B cell (primary cell): Measurements from ENCODE around the gene IKZF3. TPM values are rescaled to one million over a fixed set of nuclear protein-coding genes. Genes with fewer than 3 reads are reported as not detected.

Experiments
- ATAC-seq: fragments of 200-7000 bp; cut with Tn5 transposase; one replicate; pipeline ENCODE4 v1.10.0; 2021; ENCODE audit warnings: low read depth, mild to moderate bottlenecking, moderate number of reproducible peaks, moderate library complexity
- CTCF ChIA-PET: fragments of 350-600 bp; sonication (Branson Sonifier 250); formaldehyde crosslinking; loops from one replicate; lab custom pipeline; 2021; ENCODE audit warnings: antibody characterized with exemption, inconsistent platforms; lab: Charles Lee
- POLR2A ChIA-PET: fragments of 350-600 bp; sonication (Branson Sonifier 250); formaldehyde crosslinking; loops from one replicate; lab custom pipeline; 2021; ENCODE audit warnings: antibody characterized with exemption; lab: Charles Lee
- DNase-seq: peaks from one replicate; pipeline ENCODE4 v3.0.0; 2013
- H2AFZ ChIP-seq: 2 replicates; pipeline ENCODE4 v1.6.1; 2012; ENCODE audit warnings: mild to moderate bottlenecking, low read depth, low read length; ENCODE audit not compliant: insufficient read depth, poor library complexity, severe bottlenecking
- H3K27ac ChIP-seq, 2 donors: 1 replicate in 1 of 2; 2 replicates in 1 of 2; pipeline ENCODE4 v1.5.1; 2012 to 2013; ENCODE audit warnings: low read length in 2 of 2, mild to moderate bottlenecking in 2 of 2, moderate library complexity in 1 of 2
- H3K27me3 ChIP-seq, 4 experiments: fragments of 200-600 bp in 1 of 4; sonication (generic) in 1 of 4; replicated peaks in 1 of 4; 1 replicate in 2 of 4; 2 replicates in 2 of 4; pipeline versions ENCODE4 v1.6.1 to v1.7.0; 2013 to 2016; ENCODE audit warnings: low read length in 3 of 4, mild to moderate bottlenecking in 2 of 4, mixed read lengths in 1 of 4, moderate library complexity in 1 of 4; ENCODE audit not compliant: insufficient read depth in 4 of 4, control insufficient read depth in 3 of 4; ENCODE audit errors: control extremely low read depth in 1 of 4
- H3K36me3 ChIP-seq, 2 experiments: replicated peaks in 1 of 2; 1 replicate in 1 of 2; 2 replicates in 1 of 2; pipeline versions ENCODE4 v1.6.1 to v1.7.1; 2013; ENCODE audit warnings: low read length in 1 of 2; ENCODE audit not compliant: insufficient read depth in 2 of 2, control insufficient read depth in 1 of 2; ENCODE audit errors: control extremely low read depth in 1 of 2, extremely low read depth in 1 of 2
- H3K4me1 ChIP-seq, 2 donors: fragments of 200-600 bp in 1 of 2; sonication (generic) in 1 of 2; 1 replicate in 1 of 2; 2 replicates in 1 of 2; pipeline versions ENCODE4 v1.5.1 to v1.6.1; 2013 to 2017; ENCODE audit warnings: low read length in 2 of 2; ENCODE audit not compliant: control insufficient read depth in 2 of 2, insufficient read depth in 2 of 2
- H3K4me2 ChIP-seq: replicated peaks from 2 replicates; pipeline ENCODE3; 2012; ENCODE audit warnings: mild to moderate bottlenecking, low read depth, low read length; ENCODE audit not compliant: poor library complexity, severe bottlenecking
- H3K4me3 ChIP-seq, 5 experiments: fragments of 200-600 bp in 1 of 5; sonication (generic) in 1 of 5; 1 replicate in 3 of 5; 2 replicates in 2 of 5; pipeline versions ENCODE4 v1.5.1 to v1.7.0; 2011 to 2016; ENCODE audit warnings: low read length in 4 of 5, mild to moderate bottlenecking in 4 of 5, low read depth in 2 of 5, control low read depth in 1 of 5, moderate library complexity in 1 of 5; ENCODE audit not compliant: insufficient read depth in 1 of 5; ENCODE audit errors: control extremely low read depth in 1 of 5, extremely low read depth in 1 of 5
- H3K79me2 ChIP-seq: fragments of 200-600 bp; sonication (generic); one replicate; pipeline ENCODE4 v1.6.0; 2016; ENCODE audit warnings: low read length; ENCODE audit not compliant: control insufficient read depth, insufficient read depth
- H3K9ac ChIP-seq: fragments of 200-600 bp; sonication (generic); 2 replicates; pipeline ENCODE4 v1.6.1; 2017; ENCODE audit warnings: mild to moderate bottlenecking, low read length, moderate library complexity
- H3K9me3 ChIP-seq, 3 donors: one replicate each; pipeline versions ENCODE4 v1.6.1 to v1.7.1; 2013; ENCODE audit warnings: low read length in 2 of 3; ENCODE audit not compliant: control insufficient read depth in 2 of 3, insufficient read depth in 1 of 3; ENCODE audit errors: control extremely low read depth in 1 of 3
- H4K20me1 ChIP-seq: 2 replicates; pipeline ENCODE4 v1.6.0; 2012; ENCODE audit warnings: mild to moderate bottlenecking, low read length; ENCODE audit not compliant: insufficient read depth, control insufficient read depth, poor library complexity, severe bottlenecking
- H3K27ac Mint-ChIP-seq: one replicate; pipeline ENCODE4 v1.8.0; 2021; ENCODE audit warnings: mixed read lengths
- H3K27me3 Mint-ChIP-seq: one replicate; pipeline ENCODE4 v1.8.0; 2021; ENCODE audit warnings: mixed read lengths
- H3K4me1 Mint-ChIP-seq: one replicate; pipeline ENCODE4 v1.8.0; 2021; ENCODE audit warnings: mixed read lengths
- H3K4me3 Mint-ChIP-seq: one replicate; pipeline ENCODE4 v1.8.0; 2021; ENCODE audit warnings: mixed read lengths
- H3K9me3 Mint-ChIP-seq: one replicate; pipeline ENCODE4 v1.8.0; 2022; ENCODE audit warnings: mixed read lengths; ENCODE audit not compliant: insufficient read depth
- CTCF ChIP-seq: fragments of 200-600 bp; IDR thresholded peaks from one replicate; pipeline ENCODE4 v1.8.0; 2022; ENCODE audit warnings: antibody characterized with exemption, mild to moderate bottlenecking
- EZH2 ChIP-seq: IDR thresholded peaks from 2 replicates; pipeline ENCODE4 v1.6.1; 2012; ENCODE audit warnings: borderline replicate concordance, low read depth, mild to moderate bottlenecking, moderate library complexity, low read length; ENCODE audit not compliant: insufficient read depth, poor library complexity, severe bottlenecking
- WGBS: methylation state at CpG from one replicate; pipeline ENCODE4 v1.1.5; 2013; ENCODE audit warnings: missing lambda C conversion rate; ENCODE audit not compliant: insufficient coverage; 5-methylcytosine and 5-hydroxymethylcytosine counted together
- intact Hi-C: fragments of 100-400 bp; cut with micrococcal nuclease; formaldehyde crosslinking; loops from one replicate; pipeline ENCODE4 v1.10.0; 2022
- polyA plus RNA-seq: library from polyadenylated mRNA; depleted of rRNA; stranded (reverse); fragments of >200 nt; gene quantifications from 2 replicates; pipeline ENCODE4 v1.2.3, GENCODE V29; 2012
- total RNA-seq, 2 donors: library from RNA; stranded (reverse); fragments of 120-200 nt in 1 of 2; gene quantifications; 1 replicate in 1 of 2; 2 replicates in 1 of 2; pipeline versions ENCODE4 v1.2.3 to v1.2.4, GENCODE V29; 2013 to 2022

Gene IKZF3
- total and polyA plus RNA-seq, 2 donors (not counting 1 experiment from before 2014, with no cell fraction given): 63.0 to 178 TPM

DNA sequence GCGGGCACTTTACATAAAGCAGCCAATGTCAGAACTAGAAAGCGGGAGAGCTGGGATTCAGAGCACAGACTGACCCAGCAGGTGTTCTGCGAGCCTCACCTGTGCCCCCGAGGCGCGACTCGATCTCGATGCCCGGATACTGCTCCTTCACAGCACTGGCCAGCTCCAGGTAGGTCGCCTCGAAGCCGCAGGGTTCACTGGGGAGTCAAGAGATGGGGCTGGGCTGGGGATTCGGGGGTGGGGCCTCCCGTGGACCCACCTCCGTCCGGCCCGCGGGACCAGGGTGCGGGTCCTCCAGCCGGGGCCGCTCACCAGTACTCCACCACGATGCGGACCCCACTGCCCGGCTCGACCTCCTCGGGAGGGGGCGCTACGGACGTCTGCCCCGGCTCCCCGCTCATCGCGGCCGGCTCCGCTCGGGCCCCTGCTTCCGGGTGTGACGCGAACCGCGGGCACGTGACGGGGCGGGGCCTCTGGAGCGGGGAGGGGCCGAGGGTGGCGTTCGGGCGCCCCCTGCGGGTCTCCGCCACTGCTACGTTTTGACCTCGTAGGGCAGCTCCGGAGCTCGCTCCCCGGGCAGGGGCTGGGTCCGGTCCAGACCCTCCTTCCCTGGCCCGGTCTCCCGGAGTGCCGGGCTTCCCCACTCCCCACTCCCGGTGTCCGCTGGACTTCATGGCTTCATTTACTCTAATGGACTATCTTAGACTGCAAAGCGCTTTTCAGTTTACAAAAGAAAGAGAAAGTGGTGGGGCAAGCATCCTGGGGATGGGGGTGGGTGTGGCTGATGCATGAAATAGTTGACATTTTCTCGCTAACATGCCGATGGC is 133.8 kb downstream of the IKZF3 start, which contains the start of gene MIEN1:
Gene MIEN1 (minus strand): TSS at position 438 of the 827 bp plus-strand sequence. CDS start 37 bp downstream, at position 401.
- Mint-ChIP-seq H3K27ac (peak within 1 kb of the TSS; percentile 94), H3K4me1 (peaks cover 28% of the 10 kb centered on the region), H3K27me3 (no peaks in the 10 kb centered on the region), H3K9me3 (no peaks in the 10 kb centered on the region), H3K4me3 (peak within 1 kb of the TSS; percentile 93)
- H3K9me3 ChIP-seq: no peaks in the 10 kb centered on the region
- peaks cover 36% of the 10 kb centered on the region for H3K79me2 ChIP-seq
- peak; percentile 94 for ATAC-seq
- WGBS: 1% methylated on average over 60 of the region's 65 CpGs
- H3K4me2 ChIP-seq: peak within 1 kb of the TSS; percentile 99
- TF ChIP-seq CTCF (peak; percentile 96), EZH2 (no peak)
- no peaks in the 10 kb centered on the region for H3K27me3 ChIP-seq
- intact Hi-C loops: loop anchor here (1.0 to 5.0 kb wide), 6 partner anchors 24 to 250 kb away; partner anchors contain the start of genes LRRC3C, ORMDL3, PGAP3 and PSMD3
- H3K4me1 ChIP-seq: peaks cover 11 to 17% of the 10 kb centered on the region in 2 donors
- H3K9ac ChIP-seq: peak within 1 kb of the TSS; percentile 95
- CTCF ChIA-PET: interaction anchor here (0.6 to 5.2 kb wide), 32 partner anchors 12 to 381 kb away, joined by 3 to 51 read pairs (median 4); partner anchors contain the start of genes IKZF3 and PNMT
- POLR2A ChIA-PET: interaction anchor here (0.5 to 2.3 kb wide), 16 partner anchors 9 to 531 kb away, joined by 3 to 15 read pairs (median 6); partner anchors contain the start of gene RPL19
- peaks cover 0 to 27% of the 10 kb centered on the region in 2 experiments for H3K36me3 ChIP-seq
- H3K27ac ChIP-seq: peak within 1 kb of the TSS; percentile 82 to 96
- peak within 1 kb of the TSS; percentile 95 for H2AFZ ChIP-seq
- peak; percentile 95 for DNase-seq
- H4K20me1 ChIP-seq: peaks cover 26% of the 10 kb centered on the region
- peak within 1 kb of the TSS; percentile 63 to 100 (median 78) for H3K4me3 ChIP-seq
